Measurements from ENCODE around the gene MLPH.

- no peak for TF ChIP-seq CTCF (IDR thresholded peaks at IDR 0.05; ENCODE audit: borderline replicate concordance, extremely low read depth, low read length, poor library complexity, severe bottlenecking)
- TF ChIP-seq EZH2 (IDR thresholded peaks at IDR 0.05; ENCODE audit: borderline replicate concordance, low read depth, low read length, severe bottlenecking) = no peak
Observed at GRCh38 chr2:237590272-237591140, 103.5 kb downstream of the MLPH start, which contains the start of gene RAB17.

All from DND-41 (cell line).